K562 (cell line): ENCODE measurements around the gene FUZ. TPM values are rescaled to one million over a fixed set of nuclear protein-coding genes. Genes with fewer than 3 reads are reported as not detected.

Experiments used
- ATAC-seq: fragments of 200-7000 bp; cut with Tn5 transposase; 3 replicates; pipeline ENCODE4 v1.9.1; 2020; ENCODE audit warnings: moderate library complexity
- BruUV-seq: library from RNA; stranded (reverse); fragments of 400-500 nt; replicated peaks from 2 replicates; lab custom pipeline; 2021; lab: Mats Ljungman, UMichigan
- CTCF ChIA-PET: fragments of 300-600 bp; formaldehyde crosslinking; extraction: SDS; loops from one replicate; lab custom pipeline; 2021; ENCODE audit warnings: low intra/inter-chr PET ratio; lab: Yijun Ruan, JAX
- POLR2A ChIA-PET: fragments of 300-600, 350-650 bp; sonication (Branson Sonifier 250); formaldehyde crosslinking; extraction: SDS; loops from one replicate; lab custom pipeline; 2021; ENCODE audit warnings: antibody characterized with exemption, inconsistent platforms; lab: Yijun Ruan, JAX
- DNase-seq, 4 experiments: peaks; one replicate each; pipeline versions ENCODE4 v3.0.0 to v3.0.0-alpha.2; 2011 to 2018; ENCODE audit warnings: low spot score in 3 of 4, mixed read lengths in 3 of 4; ENCODE audit errors: extremely low read depth in 1 of 4
- FAIRE-seq: peaks from 2 replicates; lab custom pipeline; 2011; peaks lifted over from hg19 to GRCh38; lab: Jason Lieb, UNC
- H2AFZ ChIP-seq: 2 replicates; pipeline ENCODE4 v1.6.0; 2011; ENCODE audit warnings: low read depth, low read length, control low read depth, inconsistent platforms
- H3K27ac ChIP-seq: fragments of 200-600 bp; 3 replicates; pipeline ENCODE4 v1.8.0; 2011; ENCODE audit warnings: low read depth, mild to moderate bottlenecking, control low read depth, inconsistent platforms, low read length, moderate library complexity, mixed read lengths; ENCODE audit errors: extremely low read depth
- H3K27me3 ChIP-seq, 2 experiments: fragments of 300-600 bp in 1 of 2; 2 replicates in 1 of 2; 3 replicates in 1 of 2; pipeline versions ENCODE4 v1.6.0 to v1.8.0; 2011; ENCODE audit warnings: inconsistent platforms in 2 of 2, low read length in 2 of 2, mild to moderate bottlenecking in 1 of 2, mixed read lengths in 1 of 2, moderate library complexity in 1 of 2; ENCODE audit not compliant: control insufficient read depth in 2 of 2, insufficient read depth in 2 of 2
- H3K36me3 ChIP-seq: fragments of 300-600 bp; 3 replicates; pipeline ENCODE4 v1.8.0; 2011; ENCODE audit warnings: mild to moderate bottlenecking, low read length, inconsistent platforms; ENCODE audit not compliant: control insufficient read depth, insufficient read depth
- H3K4me1 ChIP-seq, 2 experiments: fragments of 200-600 bp in 1 of 2; replicated peaks in 1 of 2; 2 replicates in 1 of 2; 3 replicates in 1 of 2; pipeline versions ENCODE4 v1.5.1 to v1.8.0; 2011; ENCODE audit warnings: inconsistent platforms in 2 of 2, low read length in 2 of 2, mild to moderate bottlenecking in 1 of 2, mixed read lengths in 1 of 2, moderate library complexity in 1 of 2; ENCODE audit not compliant: control insufficient read depth in 2 of 2, insufficient read depth in 2 of 2
- H3K4me2 ChIP-seq: 2 replicates; pipeline ENCODE4 v1.6.1; 2011; ENCODE audit warnings: low read length, control low read depth, inconsistent platforms, mixed read lengths; ENCODE audit not compliant: insufficient read depth
- H3K4me3 ChIP-seq: fragments of 200-600 bp; sonication (generic), shearing (Covaris generic); 2 replicates; pipeline ENCODE4 v1.5.1; 2016; ENCODE audit warnings: control low read depth, inconsistent platforms
- H3K79me2 ChIP-seq: fragments of 200-600 bp; 3 replicates; pipeline ENCODE4 v1.8.0; 2011; ENCODE audit warnings: low read length, inconsistent platforms; ENCODE audit not compliant: control insufficient read depth, insufficient read depth
- H3K9ac ChIP-seq, 2 experiments: 2 replicates each; pipeline versions ENCODE4 v1.6.0 to v1.6.1; 2011; ENCODE audit warnings: low read depth in 2 of 2, low read length in 2 of 2, control low read depth in 1 of 2, inconsistent platforms in 1 of 2, mild to moderate bottlenecking in 1 of 2, mixed read lengths in 1 of 2; ENCODE audit not compliant: insufficient read depth in 1 of 2
- H3K9me1 ChIP-seq: one replicate; pipeline ENCODE4 v1.6.0; 2011; ENCODE audit warnings: inconsistent platforms, mild to moderate bottlenecking, low read length, moderate library complexity; ENCODE audit not compliant: control insufficient read depth, insufficient read depth
- H3K9me3 ChIP-seq: replicated peaks from 2 replicates; pipeline ENCODE4 v1.5.1; 2011; ENCODE audit warnings: low read depth, low read length, inconsistent platforms; ENCODE audit not compliant: control insufficient read depth, insufficient read depth
- H4K20me1 ChIP-seq: replicated peaks from 2 replicates; pipeline ENCODE4 v1.6.1; 2011; ENCODE audit warnings: low read length, inconsistent platforms, mixed read lengths; ENCODE audit not compliant: control insufficient read depth, insufficient read depth
- BRD4 ChIP-seq: fragments of 200-600 bp; sonication (generic); IDR thresholded peaks from 2 replicates; pipeline ENCODE4 v1.6.1; 2017; ENCODE audit warnings: inconsistent platforms
- CTCF ChIP-seq, 3 experiments: IDR thresholded peaks in 2 of 3; conservative IDR thresholded peaks in 1 of 3; 2 replicates each; pipeline ENCODE4 v1.5.1; 2011 to 2012; ENCODE audit warnings: low read length in 3 of 3, mild to moderate bottlenecking in 3 of 3, control low read depth in 2 of 3, improper control_type of control experiment in 1 of 3, inconsistent platforms in 1 of 3, low read depth in 1 of 3, mixed read lengths in 1 of 3, moderate library complexity in 1 of 3; ENCODE audit not compliant: insufficient read depth in 2 of 3
- EHMT2 ChIP-seq: fragments of 450-650 bp; IDR thresholded peaks from 2 replicates; pipeline ENCODE4 v1.6.1; 2018; ENCODE audit warnings: antibody characterized with exemption
- ETV1 ChIP-seq: fragments of 450-650 bp; conservative IDR thresholded peaks from 2 replicates; pipeline ENCODE4 v1.6.1; 2016; ENCODE audit warnings: missing genetic modification characterization, control low read depth, low read depth, missing compliant biosample characterization
- KLF10 ChIP-seq: fragments of 250-450 bp; sonication (Bioruptor Pico); IDR thresholded peaks from 2 replicates; pipeline ENCODE4 v1.6.1; 2021; ENCODE audit warnings: matching md5 sums
- MNT ChIP-seq, 2 experiments: fragments of 450-650 bp; conservative IDR thresholded peaks; 2 replicates each; pipeline ENCODE4 v1.6.1; 2017; ENCODE audit warnings: mild to moderate bottlenecking in 2 of 2, moderate library complexity in 2 of 2
- MXD1 ChIP-seq: fragments of 250-450 bp; sonication (Bioruptor Pico); IDR thresholded peaks from 2 replicates; pipeline ENCODE4 v1.8.0; 2021; ENCODE audit warnings: borderline replicate concordance, mild to moderate bottlenecking, moderate library complexity; ENCODE audit not compliant: poor library complexity, severe bottlenecking
- PHTF2 ChIP-seq: fragments of 250-450 bp; sonication (Bioruptor Pico); IDR thresholded peaks from 2 replicates; pipeline ENCODE4 v1.5.0; 2021; ENCODE audit warnings: mild to moderate bottlenecking
- SFPQ ChIP-seq: fragments of 200-400 bp; formaldehyde crosslinking; IDR thresholded peaks from 2 replicates; pipeline ENCODE4 v1.6.1; 2017; ENCODE audit warnings: mild to moderate bottlenecking, low read depth, low read length, moderate library complexity
- ZKSCAN8 ChIP-seq: fragments of 200-800 bp; sonication (Bioruptor generic); IDR thresholded peaks from 2 replicates; pipeline ENCODE4 v1.6.1; 2016; ENCODE audit warnings: missing genetic modification characterization, missing compliant biosample characterization
- ZNF12 ChIP-seq: sonication (generic); formaldehyde crosslinking; IDR thresholded peaks from 2 replicates; pipeline ENCODE4 v1.4.0; 2020; ENCODE audit warnings: mild to moderate bottlenecking, missing genetic modification reagents
- ZNF24 ChIP-seq: fragments of 450-650 bp; IDR thresholded peaks from 2 replicates; pipeline ENCODE4 v1.6.1; 2016
- ZNF253 ChIP-seq: fragments of 250-450 bp; sonication (Bioruptor Pico); conservative IDR thresholded peaks from 2 replicates; pipeline ENCODE4 v1.6.1; 2021; ENCODE audit warnings: mild to moderate bottlenecking
- ZNF431 ChIP-seq: sonication (generic); formaldehyde crosslinking; IDR thresholded peaks from 2 replicates; pipeline ENCODE4 v1.8.0; 2022; ENCODE audit warnings: mild to moderate bottlenecking, missing genetic modification reagents
- WGBS: fragments of 100-300 bp; shearing (Covaris generic); methylation state at CpG from one replicate; pipeline ENCODE4 v1.1.6; 2016; ENCODE audit warnings: low coverage, mixed read lengths; ENCODE audit not compliant: insufficient coverage; ENCODE audit errors: missing lambda C conversion rate; 5-methylcytosine and 5-hydroxymethylcytosine counted together
- in situ Hi-C: fragments of 300-500 bp; cut with MboI; formaldehyde crosslinking; loops from 4 replicates; pipeline ENCODE4 v1.15.0; 2018; ENCODE audit warnings: inconsistent platforms, mixed read lengths
- intact Hi-C: fragments of 100-400 bp; cut with micrococcal nuclease; formaldehyde crosslinking; loops from 2 replicates; pipeline ENCODE4 v1.14.2; 2022
- polyA plus RNA-seq, 8 experiments: library from polyadenylated mRNA; depleted of rRNA in 4 of 8; stranded (reverse) in 5 of 8; unstranded in 3 of 8; fragments of >200 nt; fragmentation: Nextera tagmentation in 2 of 8; fragmentation: Illumina TruSeq in 1 of 8; extraction: Ambion mirVana in 2 of 8; extraction: Trizol in 1 of 8; gene quantifications; 2 replicates each; pipeline versions ENCODE4 v1.2.1 to v1.2.3, GENCODE V29; 2011 to 2014; ENCODE audit warnings: inconsistent platforms in 1 of 8, missing spikeins in 1 of 8
- total RNA-seq, 7 experiments: library from RNA; depleted of rRNA in 6 of 7; stranded (reverse); fragments of >200 nt in 6 of 7; fragmentation: Illumina TruSeq in 2 of 7; extraction: Trizol in 2 of 7; gene quantifications; 2 replicates each; pipeline versions ENCODE4 v1.2.1 to v1.2.3, GENCODE V29; 2011 to 2021; ENCODE audit warnings: low replicate concordance in 1 of 7

FUZ gene
- total and polyA plus RNA-seq, 9 of the 15 experiments (the other 6 are each of a cell fraction or from before 2014, with no cell fraction given): 0.17 to 7.6 (median 3.6) TPM; not detected in 1

- BruUV-seq: no TSS peak
- peak; percentile 74 for FAIRE-seq
- 93% methylated on average over 15 of the region's 49 CpGs for WGBS
- DNase-seq: peak; percentile 54 to 83 (median 64)
- in situ Hi-C loops: no loop called here
- ChIA-PET CTCF (no interaction called here), POLR2A (interaction anchor here (1.5 kb wide), 1 partner anchor 9 kb away, joined by 7 read pairs; no protein-coding TSS in a partner anchor)
- Histone ChIP-seq H3K4me3 (no peak overlapping the region), H3K4me2 (no peak overlapping the region), H2AFZ (no peak overlapping the region), H4K20me1 (peaks cover 24% of the 10 kb centered on the region; the same call in 1 of the 2 replicates), H3K36me3 (peaks cover 72% of the 10 kb centered on the region), H3K27me3 (no peaks in the 10 kb centered on the region), H3K79me2 (peaks cover 39% of the 10 kb centered on the region), H3K27ac (0 out of 3 replicates have a peak overlapping the region, but pooled peaks have one; percentile 25), H3K9me1 (peaks cover 4% of the 10 kb centered on the region), H3K4me1 (peaks cover 20 to 81% of the 10 kb centered on the region in 2 experiments; a peak in 4 of 5 replicates), H3K9ac (peak overlapping the region in 1 of 2 experiments; percentile 81; a peak in 2 of 4 replicates), H3K9me3 (no peaks in the 10 kb centered on the region)
- intact Hi-C loops: no loop called here
- peak; percentile 54 for ATAC-seq
- TF ChIP-seq PHTF2: no peak
- TF ChIP-seq EHMT2: no peak
- TF ChIP-seq SFPQ: no peak
- no peak for TF ChIP-seq ZNF12 (CRISPR knock-in tag)
- no peak for TF ChIP-seq ZNF431
- 0 out of 4 replicates have a peak, but pooled peaks of 1 of the 2 experiments have one; percentile 37 for TF ChIP-seq MNT (conservative IDR thresholded peaks at IDR 0.05)
- no peak for TF ChIP-seq ZNF24
- peak; percentile 40 to 67 (median 53); a peak in 5 of 6 replicates for TF ChIP-seq CTCF (IDR thresholded peaks at IDR 0.05 in 2 of 3, conservative IDR thresholded peaks at IDR 0.05 in 1 of 3; ENCODE audit: insufficient read depth in 2 of 3, low read depth in 1 of 3, low read length in 3 of 3)
- TF ChIP-seq KLF10: no peak
- TF ChIP-seq BRD4: no peak
- TF ChIP-seq MXD1 (CRISPR knock-in tag): no peak
- TF ChIP-seq ZKSCAN8 (CRISPR knock-in tag): no peak
- TF ChIP-seq ETV1: no peak
- TF ChIP-seq ZNF253 (CRISPR knock-in tag): no peak
Observed at GRCh38 chr19:49862391-49863253, 49.5 kb upstream of the FUZ start.
